Measurements from ENCODE around the gene TMEM248.
A peak's percentile ranks its signal among the peaks of the same experiment; 100 is the strongest.
"Not testable (repeated sequence)": the region's sequence is repeated elsewhere in the genome, so short reads cannot be mapped to it uniquely, and the experiment has no call there.

TMEM248 gene

DNA sequence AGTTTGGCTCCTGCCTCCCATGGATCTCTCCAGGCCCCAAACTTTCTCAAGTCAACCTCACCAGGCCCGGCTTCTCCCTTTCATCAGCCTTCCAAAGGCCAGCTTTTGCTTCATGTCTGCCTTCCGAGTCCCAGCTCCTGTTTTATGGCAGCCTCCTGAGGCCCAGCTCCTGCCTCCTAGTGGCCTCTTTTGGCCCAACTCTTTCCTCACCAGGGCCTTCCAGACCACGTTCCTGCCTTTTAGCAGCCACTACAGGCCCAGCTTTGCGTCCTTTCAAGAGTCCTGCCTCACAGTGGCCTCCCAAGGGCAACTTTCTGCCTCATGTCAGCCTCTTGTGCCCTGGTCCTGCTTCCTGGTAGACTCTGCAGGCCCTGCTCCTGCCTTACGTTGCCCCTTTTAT is 15.3 kb upstream of the TMEM248 start:
- Histone ChIP-seq H3K36me3 (ENCODE audit: control insufficient read depth in 2 of 2, insufficient read depth in 1 of 2, low read length in 2 of 2) (peaks cover 2 to 16% of the 10 kb centered on the region in 2 experiments; a peak in 2 of 3 replicates), H3K27ac (ENCODE audit: extremely low read depth, low read depth, low read length) (no peak overlapping the region), H3K4me3 (ENCODE audit: low read depth, low read length) (no peak overlapping the region), H3K9me3 (ENCODE audit: control insufficient read depth, insufficient read depth, low read depth, low read length) (no peaks in the 10 kb centered on the region), H3K4me1 (ENCODE audit: control insufficient read depth, insufficient read depth, low read length) (no peaks in the 10 kb centered on the region)
- TF ChIP-seq ZNF530 (tag by site-specific recombination; IDR thresholded peaks at IDR 0.05; ENCODE audit: low read depth) = no peak
- no peak for TF ChIP-seq ZNF157 (tag by site-specific recombination; IDR thresholded peaks at IDR 0.05)
- TF ChIP-seq ZNF785 (tag by site-specific recombination; IDR thresholded peaks at IDR 0.05) = no peak
- no peak for TF ChIP-seq ZNF404 (tag by site-specific recombination; IDR thresholded peaks at IDR 0.05)
- POLR2A ChIA-PET = no interaction called here
- CTCF ChIA-PET = interaction anchor here (0.6 to 1.0 kb wide), 4 partner anchors 9 to 874 kb away, joined by 3 to 5 read pairs (median 3); no protein-coding TSS in a partner anchor

DNA sequence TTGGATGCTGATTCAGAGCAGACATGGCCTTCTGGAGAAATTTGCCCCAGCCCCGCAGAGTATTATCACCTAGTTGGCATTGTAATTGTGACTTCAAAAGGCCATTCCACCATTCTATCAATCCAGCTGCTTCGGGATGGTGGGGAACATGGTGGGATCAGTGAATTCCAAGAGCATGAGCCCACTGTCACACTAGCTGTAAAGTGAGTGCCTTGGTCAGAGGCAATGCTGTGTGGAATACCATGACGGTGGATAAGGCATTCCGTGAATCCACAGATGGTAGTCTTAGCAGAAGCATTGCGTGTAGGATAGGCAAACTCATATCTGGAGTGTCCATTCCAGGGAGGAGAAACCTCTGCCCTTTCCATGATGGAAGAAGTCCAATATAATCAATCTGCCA is 13.3 kb upstream of the TMEM248 start:
- TF ChIP-seq ZNF140 (tag by site-specific recombination; IDR thresholded peaks at IDR 0.05) = no peak
- no peak for TF ChIP-seq ZNF76 (tag by site-specific recombination; IDR thresholded peaks at IDR 0.05; ENCODE audit: borderline replicate concordance, low read depth)
- TF ChIP-seq, protein P1, sequence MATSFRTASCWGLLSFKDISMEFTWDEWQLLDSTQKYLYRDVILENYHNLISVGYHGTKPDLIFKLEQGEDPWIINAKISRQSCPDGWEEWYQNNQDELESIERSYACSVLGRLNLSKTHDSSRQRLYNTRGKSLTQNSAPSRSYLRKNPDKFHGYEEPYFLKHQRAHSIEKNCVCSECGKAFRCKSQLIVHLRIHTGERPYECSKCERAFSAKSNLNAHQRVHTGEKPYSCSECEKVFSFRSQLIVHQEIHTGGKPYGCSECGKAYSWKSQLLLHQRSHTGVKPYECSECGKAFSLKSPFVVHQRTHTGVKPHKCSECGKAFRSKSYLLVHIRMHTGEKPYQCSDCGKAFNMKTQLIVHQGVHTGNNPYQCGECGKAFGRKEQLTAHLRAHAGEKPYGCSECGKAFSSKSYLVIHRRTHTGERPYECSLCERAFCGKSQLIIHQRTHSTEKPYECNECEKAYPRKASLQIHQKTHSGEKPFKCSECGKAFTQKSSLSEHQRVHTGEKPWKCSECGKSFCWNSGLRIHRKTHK (tag by site-specific recombination; IDR thresholded peaks at IDR 0.05) = no peak
- no peak for TF ChIP-seq ZNF266 (tag by site-specific recombination; IDR thresholded peaks at IDR 0.05; ENCODE audit: low read depth)
- no peak for TF ChIP-seq KLF9 (tag by site-specific recombination; IDR thresholded peaks at IDR 0.05; ENCODE audit: low read depth)
- no peak for TF ChIP-seq ZNF221 (tag by site-specific recombination; IDR thresholded peaks at IDR 0.05; ENCODE audit: borderline replicate concordance)
- TF ChIP-seq, protein P2, sequence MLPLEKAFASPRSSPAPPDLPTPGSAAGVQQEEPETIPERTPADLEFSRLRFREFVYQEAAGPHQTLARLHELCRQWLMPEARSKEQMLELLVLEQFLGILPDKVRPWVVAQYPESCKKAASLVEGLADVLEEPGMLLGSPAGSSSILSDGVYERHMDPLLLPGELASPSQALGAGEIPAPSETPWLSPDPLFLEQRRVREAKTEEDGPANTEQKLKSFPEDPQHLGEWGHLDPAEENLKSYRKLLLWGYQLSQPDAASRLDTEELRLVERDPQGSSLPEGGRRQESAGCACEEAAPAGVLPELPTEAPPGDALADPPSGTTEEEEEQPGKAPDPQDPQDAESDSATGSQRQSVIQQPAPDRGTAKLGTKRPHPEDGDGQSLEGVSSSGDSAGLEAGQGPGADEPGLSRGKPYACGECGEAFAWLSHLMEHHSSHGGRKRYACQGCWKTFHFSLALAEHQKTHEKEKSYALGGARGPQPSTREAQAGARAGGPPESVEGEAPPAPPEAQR (tag by site-specific recombination; IDR thresholded peaks at IDR 0.05) = no peak
- no peak for TF ChIP-seq ZNF629 (tag by site-specific recombination; IDR thresholded peaks at IDR 0.05)
- TF ChIP-seq BCL11B (tag by site-specific recombination; IDR thresholded peaks at IDR 0.05; ENCODE audit: low read depth) = no peak
- TF ChIP-seq, protein P3, sequence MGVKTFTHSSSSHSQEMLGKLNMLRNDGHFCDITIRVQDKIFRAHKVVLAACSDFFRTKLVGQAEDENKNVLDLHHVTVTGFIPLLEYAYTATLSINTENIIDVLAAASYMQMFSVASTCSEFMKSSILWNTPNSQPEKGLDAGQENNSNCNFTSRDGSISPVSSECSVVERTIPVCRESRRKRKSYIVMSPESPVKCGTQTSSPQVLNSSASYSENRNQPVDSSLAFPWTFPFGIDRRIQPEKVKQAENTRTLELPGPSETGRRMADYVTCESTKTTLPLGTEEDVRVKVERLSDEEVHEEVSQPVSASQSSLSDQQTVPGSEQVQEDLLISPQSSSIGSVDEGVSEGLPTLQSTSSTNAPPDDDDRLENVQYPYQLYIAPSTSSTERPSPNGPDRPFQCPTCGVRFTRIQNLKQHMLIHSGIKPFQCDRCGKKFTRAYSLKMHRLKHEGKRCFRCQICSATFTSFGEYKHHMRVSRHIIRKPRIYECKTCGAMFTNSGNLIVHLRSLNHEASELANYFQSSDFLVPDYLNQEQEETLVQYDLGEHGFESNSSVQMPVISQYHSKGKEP (tag by site-specific recombination; IDR thresholded peaks at IDR 0.05) = no peak
- TF ChIP-seq ZNF624 (tag by site-specific recombination; IDR thresholded peaks at IDR 0.05) = no peak
- ChIA-PET POLR2A (no interaction called here), CTCF (no interaction called here)
- Histone ChIP-seq H3K4me3 (ENCODE audit: low read depth, low read length) (no peak overlapping the region), H3K36me3 (ENCODE audit: control insufficient read depth in 2 of 2, insufficient read depth in 1 of 2, low read length in 2 of 2) (peaks cover 0 to 2% of the 10 kb centered on the region in 2 experiments; a peak in 1 of 3 replicates), H3K9me3 (ENCODE audit: control insufficient read depth, insufficient read depth, low read depth, low read length) (no peaks in the 10 kb centered on the region), H3K4me1 (ENCODE audit: control insufficient read depth, insufficient read depth, low read length) (no peaks in the 10 kb centered on the region), H3K27ac (ENCODE audit: extremely low read depth, low read depth, low read length) (no peak overlapping the region)

DNA sequence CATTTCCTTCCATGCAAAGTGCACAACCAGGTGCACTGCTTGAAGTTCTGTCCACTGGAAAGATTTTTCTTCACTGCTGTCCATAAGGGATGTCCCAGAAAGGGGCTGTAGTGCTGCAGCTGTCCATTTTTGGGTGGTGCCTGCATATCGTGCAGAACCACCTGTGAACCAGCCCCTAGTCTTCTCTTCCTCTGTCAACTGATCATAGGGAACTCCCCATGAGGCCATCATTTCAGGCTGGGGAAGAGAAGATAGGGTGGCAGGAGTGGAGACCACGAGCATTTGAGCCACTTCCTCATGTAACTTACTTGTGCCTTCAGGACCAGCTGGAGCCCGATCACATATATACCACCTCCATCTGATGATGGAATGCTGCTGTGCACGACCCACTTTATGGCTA is 12.4 kb upstream of the TMEM248 start:
- H3K4me1 ChIP-seq (ENCODE audit: control insufficient read depth, insufficient read depth, low read length); H3K4me3 ChIP-seq (ENCODE audit: low read depth, low read length); H3K27ac ChIP-seq (ENCODE audit: extremely low read depth, low read depth, low read length); H3K36me3 ChIP-seq (ENCODE audit: control insufficient read depth in 2 of 2, insufficient read depth in 1 of 2, low read length in 2 of 2); CTCF ChIA-PET; POLR2A ChIA-PET; H3K9me3 ChIP-seq (ENCODE audit: control insufficient read depth, insufficient read depth, low read depth, low read length): not testable (repeated sequence)

DNA sequence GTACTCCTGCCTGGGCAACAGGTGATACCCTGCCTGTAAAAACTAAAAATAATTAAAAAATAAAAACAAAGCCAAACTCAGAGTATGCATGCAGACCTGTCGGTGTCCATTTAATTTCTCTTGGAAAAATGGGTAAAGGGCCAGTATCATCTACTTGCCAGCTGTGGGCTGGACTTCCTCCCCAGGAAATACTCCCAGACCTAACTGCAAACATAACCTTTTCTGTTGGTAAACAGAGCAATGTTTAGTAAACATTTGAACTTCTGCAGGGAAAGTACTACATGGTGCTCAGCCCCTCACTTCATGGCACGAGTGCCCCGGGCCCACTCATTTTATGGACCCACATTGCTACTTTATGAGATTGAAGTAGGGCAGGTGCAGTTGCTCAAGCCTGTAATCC is 10.2 kb upstream of the TMEM248 start:
- Histone ChIP-seq H3K9me3 (ENCODE audit: control insufficient read depth, insufficient read depth, low read depth, low read length) (no peaks in the 10 kb centered on the region), H3K27ac (ENCODE audit: extremely low read depth, low read depth, low read length) (no peak overlapping the region), H3K36me3 (ENCODE audit: control insufficient read depth in 2 of 2, insufficient read depth in 1 of 2, low read length in 2 of 2) (no peaks in the 10 kb centered on the region), H3K4me3 (ENCODE audit: low read depth, low read length) (no peak overlapping the region), H3K4me1 (ENCODE audit: control insufficient read depth, insufficient read depth, low read length) (no peaks in the 10 kb centered on the region)
- ChIA-PET CTCF (no interaction called here), POLR2A (no interaction called here)
- TF ChIP-seq YY2 (tag by site-specific recombination; IDR thresholded peaks at IDR 0.05) (no peak), SCRT1 (tag by site-specific recombination; IDR thresholded peaks at IDR 0.05; ENCODE audit: borderline replicate concordance) (0 out of 2 replicates have a peak, but pooled peaks have one; percentile 21)
